PFSK-1 (cell line): ENCODE data around the gene DIRAS3.

ENCODE experiments used
- FOXP2 ChIP-seq: optimal IDR thresholded peaks from 2 replicates; pipeline ENCODE3; 2011; ENCODE audit warnings: borderline replicate concordance, control low read depth, inconsistent platforms; ENCODE audit not compliant: insufficient read depth; ENCODE audit errors: extremely low read length, extremely low read depth
- POLR2AphosphoS5 ChIP-seq: IDR thresholded peaks from 2 replicates; pipeline ENCODE4 v1.6.1; 2012; ENCODE audit warnings: low read depth, mild to moderate bottlenecking, control low read depth, low read length, moderate library complexity
- SIN3A ChIP-seq: IDR thresholded peaks from 2 replicates; pipeline ENCODE4 v1.6.1; 2012; ENCODE audit warnings: mild to moderate bottlenecking, low read length, moderate library complexity, borderline replicate concordance; ENCODE audit not compliant: insufficient read depth
- TAF1 ChIP-seq: IDR thresholded peaks from 2 replicates; pipeline ENCODE4 v1.6.1; 2012; ENCODE audit warnings: low read length, control low read depth, borderline replicate concordance; ENCODE audit not compliant: insufficient read depth
- TF ChIP-seq, protein P1 (sequence below), 2 experiments: IDR thresholded peaks; 2 replicates each; pipeline versions ENCODE4 v1.6.1 to v1.8.0; 2011 to 2012; ENCODE audit warnings: low read depth in 2 of 2, low read length in 2 of 2, control low read depth in 1 of 2, inconsistent platforms in 1 of 2, mild to moderate bottlenecking in 1 of 2, moderate library complexity in 1 of 2; ENCODE audit not compliant: insufficient read depth in 1 of 2

DIRAS3 gene

DNA sequence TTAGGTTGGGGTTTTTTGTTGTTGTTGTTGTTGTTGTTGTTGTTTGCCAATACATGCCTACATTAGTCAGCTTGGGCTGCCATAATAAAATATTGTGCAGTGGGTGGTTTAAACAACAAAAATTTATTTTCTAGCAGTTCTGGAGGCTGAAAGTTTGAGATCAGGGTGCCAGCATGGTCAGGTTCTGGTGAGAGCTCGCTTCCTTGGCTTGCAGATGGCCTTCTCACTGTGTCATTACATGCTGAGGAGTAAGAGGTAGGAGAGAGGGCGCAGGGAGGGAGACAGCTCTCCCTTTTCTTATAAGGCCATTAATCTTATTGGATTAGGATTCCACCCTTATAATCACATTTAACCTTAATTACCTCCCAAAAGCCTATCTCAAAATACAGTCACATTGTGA is 52.7 kb downstream of the DIRAS3 start:
- TF ChIP-seq POLR2AphosphoS5 (no peak), TAF1 (no peak), SIN3A (no peak), FOXP2 (no peak)
- TF ChIP-seq, protein P1, sequence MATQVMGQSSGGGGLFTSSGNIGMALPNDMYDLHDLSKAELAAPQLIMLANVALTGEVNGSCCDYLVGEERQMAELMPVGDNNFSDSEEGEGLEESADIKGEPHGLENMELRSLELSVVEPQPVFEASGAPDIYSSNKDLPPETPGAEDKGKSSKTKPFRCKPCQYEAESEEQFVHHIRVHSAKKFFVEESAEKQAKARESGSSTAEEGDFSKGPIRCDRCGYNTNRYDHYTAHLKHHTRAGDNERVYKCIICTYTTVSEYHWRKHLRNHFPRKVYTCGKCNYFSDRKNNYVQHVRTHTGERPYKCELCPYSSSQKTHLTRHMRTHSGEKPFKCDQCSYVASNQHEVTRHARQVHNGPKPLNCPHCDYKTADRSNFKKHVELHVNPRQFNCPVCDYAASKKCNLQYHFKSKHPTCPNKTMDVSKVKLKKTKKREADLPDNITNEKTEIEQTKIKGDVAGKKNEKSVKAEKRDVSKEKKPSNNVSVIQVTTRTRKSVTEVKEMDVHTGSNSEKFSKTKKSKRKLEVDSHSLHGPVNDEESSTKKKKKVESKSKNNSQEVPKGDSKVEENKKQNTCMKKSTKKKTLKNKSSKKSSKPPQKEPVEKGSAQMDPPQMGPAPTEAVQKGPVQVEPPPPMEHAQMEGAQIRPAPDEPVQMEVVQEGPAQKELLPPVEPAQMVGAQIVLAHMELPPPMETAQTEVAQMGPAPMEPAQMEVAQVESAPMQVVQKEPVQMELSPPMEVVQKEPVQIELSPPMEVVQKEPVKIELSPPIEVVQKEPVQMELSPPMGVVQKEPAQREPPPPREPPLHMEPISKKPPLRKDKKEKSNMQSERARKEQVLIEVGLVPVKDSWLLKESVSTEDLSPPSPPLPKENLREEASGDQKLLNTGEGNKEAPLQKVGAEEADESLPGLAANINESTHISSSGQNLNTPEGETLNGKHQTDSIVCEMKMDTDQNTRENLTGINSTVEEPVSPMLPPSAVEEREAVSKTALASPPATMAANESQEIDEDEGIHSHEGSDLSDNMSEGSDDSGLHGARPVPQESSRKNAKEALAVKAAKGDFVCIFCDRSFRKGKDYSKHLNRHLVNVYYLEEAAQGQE (IDR thresholded peaks at IDR 0.05; ENCODE audit: insufficient read depth in 1 of 2, low read depth in 2 of 2, low read length in 2 of 2), result no peak
